PC-3 (cell line): ENCODE measurements around the gene HS3ST4. TPM values are rescaled to one million over a fixed set of nuclear protein-coding genes. Genes with fewer than 3 reads are reported as not detected.

Experiments used
- ATAC-seq: fragments of 200-7000 bp; cut with Tn5 transposase; 2 replicates; pipeline ENCODE4 v1.9.1; 2020; ENCODE audit warnings: mild to moderate bottlenecking, moderate library complexity
- BruUV-seq: library from RNA; stranded (reverse); fragments of 400-500 nt; replicated peaks from 2 replicates; lab custom pipeline; 2021; lab: Mats Ljungman, UMichigan
- CTCF ChIA-PET: fragments of 300-600 bp; sonication (Branson Sonifier 250); formaldehyde crosslinking; loops from one replicate; lab custom pipeline; 2022; ENCODE audit warnings: antibody characterized with exemption; lab: Charles Lee
- POLR2A ChIA-PET: fragments of 300-600 bp; sonication (Branson Sonifier 250); formaldehyde crosslinking; loops from one replicate; lab custom pipeline; 2022; ENCODE audit warnings: antibody characterized with exemption; ENCODE audit not compliant: unreplicated experiment; lab: Charles Lee
- DNase-seq: peaks from one replicate; pipeline ENCODE4 v3.0.0-alpha.2; 2015
- H2AFZ ChIP-seq: fragments of 300-600 bp; sonication (generic); 2 replicates; pipeline ENCODE4 v1.6.0; 2016; ENCODE audit warnings: antibody characterized with exemption, low read length
- H3F3A ChIP-seq: fragments of 300-600 bp; sonication (generic); one replicate; pipeline ENCODE4 v1.6.0; 2017; ENCODE audit warnings: antibody characterized with exemption, low read length, control low read depth, mild to moderate bottlenecking; ENCODE audit not compliant: unreplicated experiment
- H3K27ac ChIP-seq: fragments of 300-600 bp; sonication (generic); 2 replicates; pipeline ENCODE4 v1.5.1; 2016; ENCODE audit warnings: mild to moderate bottlenecking, low read length
- H3K27me3 ChIP-seq: fragments of 300-600 bp; sonication (generic); 2 replicates; pipeline ENCODE4 v1.6.1; 2016; ENCODE audit warnings: low read length, mixed read lengths
- H3K36me3 ChIP-seq: fragments of 300-600 bp; sonication (generic); 2 replicates; pipeline ENCODE4 v1.6.1; 2016; ENCODE audit warnings: low read depth, mixed run types, low read length, mixed read lengths
- H3K4me1 ChIP-seq: fragments of 300-600 bp; sonication (generic); 2 replicates; pipeline ENCODE4 v1.5.1; 2016; ENCODE audit warnings: low read length; ENCODE audit not compliant: insufficient read depth
- H3K4me2 ChIP-seq: fragments of 300-600 bp; sonication (generic); 2 replicates; pipeline ENCODE4 v1.6.0; 2016; ENCODE audit warnings: low read length
- H3K4me3 ChIP-seq: fragments of 300-600 bp; sonication (generic); 2 replicates; pipeline ENCODE4 v1.5.1; 2016; ENCODE audit warnings: mild to moderate bottlenecking, low read length, mixed read lengths
- H3K79me2 ChIP-seq: fragments of 300-600 bp; sonication (generic); 2 replicates; pipeline ENCODE4 v1.6.1; 2017; ENCODE audit warnings: low read length, mixed read lengths
- H3K9ac ChIP-seq: fragments of 300-600 bp; sonication (generic); 2 replicates; pipeline ENCODE4 v1.6.0; 2016; ENCODE audit warnings: mild to moderate bottlenecking, low read length
- H3K9me2 ChIP-seq: fragments of 300-600 bp; sonication (generic); replicated peaks from 2 replicates; pipeline ENCODE4 v1.6.1; 2016; ENCODE audit warnings: mixed run types, low read length, mixed read lengths
- H3K9me3 ChIP-seq: fragments of 300-600 bp; sonication (generic); 2 replicates; pipeline ENCODE4 v1.6.1; 2016; ENCODE audit warnings: low read length, mixed read lengths
- H4K20me1 ChIP-seq: fragments of 300-600 bp; sonication (generic); 2 replicates; pipeline ENCODE4 v1.6.1; 2016; ENCODE audit warnings: low read length, mixed read lengths
- EZH2 ChIP-seq: fragments of 300-600 bp; sonication (generic); IDR thresholded peaks from one replicate; pipeline ENCODE4 v1.6.1; 2017; ENCODE audit warnings: antibody characterized with exemption, mild to moderate bottlenecking, low read length; ENCODE audit not compliant: unreplicated experiment
- EZH2phosphoT487 ChIP-seq: fragments of 300-600 bp; sonication (generic); IDR thresholded peaks from 2 replicates; pipeline ENCODE4 v1.6.1; 2018; ENCODE audit warnings: mild to moderate bottlenecking, antibody characterized with exemption, low read length, borderline replicate concordance
- intact Hi-C: fragments of 100-400 bp; cut with micrococcal nuclease; formaldehyde crosslinking; loops from 2 replicates; pipeline ENCODE4 v1.9.0; 2023
- total RNA-seq: library from RNA; depleted of rRNA; stranded (reverse); fragments of >200 nt; gene quantifications from 2 replicates; pipeline ENCODE4 v1.2.3, GENCODE V29; 2014
- TF ChIP-seq, protein P1 (sequence below): fragments of 300-600 bp; sonication (generic); conservative IDR thresholded peaks from 2 replicates; pipeline ENCODE4 v1.5.1; 2017; ENCODE audit warnings: antibody characterized with exemption, low read depth, mild to moderate bottlenecking, low read length

The HS3ST4 gene
- total RNA-seq, 1 experiment from 2014 or later, result not detected

GRCh38 chr16:25812215-25812614 lies 120.5 kb downstream of the HS3ST4 start:
- Histone ChIP-seq H2AFZ (no peak overlapping the region), H3K4me2 (no peak overlapping the region), H3K27me3 (no peaks in the 10 kb centered on the region), H3K79me2 (no peaks in the 10 kb centered on the region), H4K20me1 (no peaks in the 10 kb centered on the region), H3K27ac (no peak overlapping the region), H3K4me1 (no peaks in the 10 kb centered on the region), H3F3A (no peaks in the 10 kb centered on the region), H3K4me3 (no peak overlapping the region), H3K9me3 (no peaks in the 10 kb centered on the region), H3K9ac (no peak overlapping the region), H3K9me2 (no peaks in the 10 kb centered on the region), H3K36me3 (no peaks in the 10 kb centered on the region)
- intact Hi-C loops, result no loop called here
- TF ChIP-seq, protein P1, sequence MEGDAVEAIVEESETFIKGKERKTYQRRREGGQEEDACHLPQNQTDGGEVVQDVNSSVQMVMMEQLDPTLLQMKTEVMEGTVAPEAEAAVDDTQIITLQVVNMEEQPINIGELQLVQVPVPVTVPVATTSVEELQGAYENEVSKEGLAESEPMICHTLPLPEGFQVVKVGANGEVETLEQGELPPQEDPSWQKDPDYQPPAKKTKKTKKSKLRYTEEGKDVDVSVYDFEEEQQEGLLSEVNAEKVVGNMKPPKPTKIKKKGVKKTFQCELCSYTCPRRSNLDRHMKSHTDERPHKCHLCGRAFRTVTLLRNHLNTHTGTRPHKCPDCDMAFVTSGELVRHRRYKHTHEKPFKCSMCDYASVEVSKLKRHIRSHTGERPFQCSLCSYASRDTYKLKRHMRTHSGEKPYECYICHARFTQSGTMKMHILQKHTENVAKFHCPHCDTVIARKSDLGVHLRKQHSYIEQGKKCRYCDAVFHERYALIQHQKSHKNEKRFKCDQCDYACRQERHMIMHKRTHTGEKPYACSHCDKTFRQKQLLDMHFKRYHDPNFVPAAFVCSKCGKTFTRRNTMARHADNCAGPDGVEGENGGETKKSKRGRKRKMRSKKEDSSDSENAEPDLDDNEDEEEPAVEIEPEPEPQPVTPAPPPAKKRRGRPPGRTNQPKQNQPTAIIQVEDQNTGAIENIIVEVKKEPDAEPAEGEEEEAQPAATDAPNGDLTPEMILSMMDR, result no peak
- no peak for TF ChIP-seq EZH2
- TF ChIP-seq EZH2phosphoT487, result no peak
- ATAC-seq (no peak), DNase-seq (no peak)
- POLR2A ChIA-PET, result no interaction called here
- BruUV-seq, result no TSS peak
- CTCF ChIA-PET, result no interaction called here

DNA sequence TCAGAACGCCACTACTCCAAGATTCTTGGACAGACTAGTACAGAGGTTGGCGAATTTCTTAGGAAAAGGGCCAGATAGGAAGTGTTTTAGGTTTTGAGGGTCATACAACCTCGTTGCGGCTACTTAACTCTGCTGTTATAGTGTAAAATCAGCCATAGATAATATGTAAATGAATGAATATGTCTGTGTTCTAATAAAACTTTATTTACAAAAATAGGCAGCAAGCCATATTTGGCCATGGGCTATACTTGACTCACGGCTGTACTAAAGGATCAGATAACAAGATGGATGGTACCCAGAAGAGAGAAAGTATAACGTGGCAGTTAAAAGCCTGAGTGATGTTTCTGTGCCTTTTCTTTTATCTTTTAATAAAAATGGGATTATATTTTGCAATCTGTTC lies 125.5 kb downstream of the HS3ST4 start:
- no peak for ATAC-seq
- H4K20me1 ChIP-seq, result no peaks in the 10 kb centered on the region
- H3K27me3 ChIP-seq, result no peaks in the 10 kb centered on the region
- DNase-seq, result no peak
- H3K79me2 ChIP-seq, result no peaks in the 10 kb centered on the region
- H3K27ac ChIP-seq, result no peak overlapping the region
- no peaks in the 10 kb centered on the region for H3K36me3 ChIP-seq
- no peak overlapping the region for H3K9ac ChIP-seq
- intact Hi-C loops, result no loop called here
- no peaks in the 10 kb centered on the region for H3K9me3 ChIP-seq
- ChIA-PET POLR2A (no interaction called here), CTCF (no interaction called here)
- no peaks in the 10 kb centered on the region for H3K4me1 ChIP-seq
- H3K9me2 ChIP-seq, result no peaks in the 10 kb centered on the region
- no TSS peak for BruUV-seq
- no peak overlapping the region for H2AFZ ChIP-seq
- H3K4me2 ChIP-seq, result no peak overlapping the region
- H3F3A ChIP-seq, result no peaks in the 10 kb centered on the region
- TF ChIP-seq EZH2phosphoT487 (no peak), EZH2 (no peak)
- TF ChIP-seq, protein P1, result no peak
- H3K4me3 ChIP-seq, result no peak overlapping the region

GRCh38 chr16:25817876-25818275 lies 126.1 kb downstream of the HS3ST4 start:
- H3K9ac ChIP-seq, result no peak overlapping the region
- no peak overlapping the region for H3K27ac ChIP-seq
- H3K36me3 ChIP-seq, result no peaks in the 10 kb centered on the region
- ATAC-seq (no peak), DNase-seq (no peak)
- no peak overlapping the region for H3K4me2 ChIP-seq
- no peaks in the 10 kb centered on the region for H3K27me3 ChIP-seq
- H4K20me1 ChIP-seq, result no peaks in the 10 kb centered on the region
- H3K9me2 ChIP-seq, result no peaks in the 10 kb centered on the region
- POLR2A ChIA-PET, result no interaction called here
- no peaks in the 10 kb centered on the region for H3K79me2 ChIP-seq
- CTCF ChIA-PET, result no interaction called here
- BruUV-seq, result no TSS peak
- no peak overlapping the region for H2AFZ ChIP-seq
- no peaks in the 10 kb centered on the region for H3F3A ChIP-seq
- H3K4me3 ChIP-seq, result no peak overlapping the region
- no peaks in the 10 kb centered on the region for H3K9me3 ChIP-seq
- intact Hi-C loops, result no loop called here
- TF ChIP-seq EZH2 (no peak), EZH2phosphoT487 (no peak)
- TF ChIP-seq, protein P1, result no peak
- no peaks in the 10 kb centered on the region for H3K4me1 ChIP-seq
